Lung (tissue), 12 donors: ENCODE results near the gene ANKRD55. TPM values are rescaled to one million over a fixed set of nuclear protein-coding genes. Genes with fewer than 3 reads are reported as not detected.
"Not testable (repeated sequence)": the region's sequence is repeated elsewhere in the genome, so short reads cannot be mapped to it uniquely, and the experiment has no call there.

Source experiments
- ATAC-seq: fragments of 200-7000 bp; cut with Tn5 transposase; one replicate; pipeline ENCODE4 v1.9.1; 2020; ENCODE audit warnings: moderate number of reproducible peaks; ENCODE audit not compliant: insufficient read depth, low FRiP score
- DNase-seq, 3 donors: peaks; one replicate each; pipeline ENCODE4 v3.0.0-alpha.2; 2013 to 2017
- H3K27ac ChIP-seq, 2 donors: one replicate each; pipeline ENCODE4 v1.5.1; 2013; ENCODE audit warnings: mild to moderate bottlenecking in 2 of 2, moderate library complexity in 2 of 2, control low read depth in 1 of 2, inconsistent platforms in 1 of 2, low read depth in 1 of 2, low read length in 1 of 2
- H3K27me3 ChIP-seq, 3 donors: one replicate each; pipeline ENCODE4 v1.5.1; 2013; ENCODE audit warnings: low read length in 2 of 3; ENCODE audit not compliant: control insufficient read depth in 3 of 3, insufficient read depth in 3 of 3
- H3K36me3 ChIP-seq, 4 donors: one replicate each; pipeline ENCODE4 v1.5.1; 2013; ENCODE audit warnings: low read length in 4 of 4, mild to moderate bottlenecking in 1 of 4, moderate library complexity in 1 of 4; ENCODE audit not compliant: control insufficient read depth in 4 of 4, insufficient read depth in 4 of 4
- H3K4me1 ChIP-seq, 5 donors: one replicate each; pipeline ENCODE4 v1.5.1; 2013; ENCODE audit warnings: low read length in 5 of 5, mild to moderate bottlenecking in 2 of 5, moderate library complexity in 1 of 5; ENCODE audit not compliant: control insufficient read depth in 5 of 5, insufficient read depth in 5 of 5
- H3K4me3 ChIP-seq: one replicate; pipeline ENCODE4 v1.5.1; 2013; ENCODE audit warnings: mild to moderate bottlenecking, control low read depth, moderate library complexity
- H3K9ac ChIP-seq, 2 donors: one replicate each; pipeline ENCODE4 v1.5.1; 2013; ENCODE audit warnings: low read length in 2 of 2, control low read depth in 1 of 2; ENCODE audit not compliant: insufficient read depth in 1 of 2
- H3K9me3 ChIP-seq, 4 donors: one replicate each; pipeline ENCODE4 v1.5.1; 2013; ENCODE audit warnings: low read length in 3 of 4, mild to moderate bottlenecking in 1 of 4, moderate library complexity in 1 of 4; ENCODE audit not compliant: control insufficient read depth in 4 of 4, insufficient read depth in 3 of 4
- CTCF ChIP-seq: IDR thresholded peaks from 2 replicates; pipeline ENCODE4 v1.5.1; 2012; ENCODE audit warnings: mild to moderate bottlenecking; ENCODE audit errors: control extremely low read depth, extremely low read depth
- WGBS, 2 donors: extraction: QIAGEN DNeasy Blood & Tissue Kit; methylation state at CpG; one replicate each; pipeline ENCODE4 v1.1.7; 2013; 5-methylcytosine and 5-hydroxymethylcytosine counted together
- polyA plus RNA-seq, 2 donors: library from polyadenylated mRNA; stranded (reverse); fragments of 200-250 nt; gene quantifications; one replicate each; pipeline ENCODE4 v1.2.1, GENCODE V29; 2013
- total RNA-seq, 2 donors: library from RNA; depleted of rRNA in 1 of 2; stranded (reverse); fragments of >200 nt in 1 of 2; gene quantifications; one replicate each; pipeline ENCODE4 v1.2.1, GENCODE V29; 2014 to 2021
- donor health status: control.
- donor health status: control.
- donor health status: Bipolar disorder and iron deficiency.
- donor health status: healthy.
- donor health status: DM: yes; HTN: yes; CAD: no.

Gene ANKRD55
- total and polyA plus RNA-seq, 4 donors: 0.06 to 0.50 (median 0.28) TPM

- ATAC-seq: no peak
- 38 to 54% methylated on average over 4 of the region's 4 CpGs for WGBS, 2 donors
These were observed 18.9 kb upstream of the ANKRD55 start for GRCh38 chr5:56251918-56252553.

GRCh38 chr5:56251440-56251839, 18.3 kb upstream of the ANKRD55 start:
- Histone ChIP-seq H3K9me3 (peaks cover 0 to 3% (median 0%) of the 10 kb centered on the region in 4 donors), H3K27ac (peak overlapping the region in 1 of 2 donors; percentile 4)

More at GRCh38 chr5:56251918-56252553, 18.9 kb upstream of the ANKRD55 start:
- Histone ChIP-seq H3K27ac (no peak overlapping the region), H3K36me3 (no peaks in the 10 kb centered on the region), H3K9ac (no peak overlapping the region), H3K4me1 (peaks cover 0 to 27% (median 2%) of the 10 kb centered on the region in 5 donors), H3K9me3 (peaks cover 0 to 3% (median 0%) of the 10 kb centered on the region in 4 donors), H3K4me3 (no peak overlapping the region), H3K27me3 (no peaks in the 10 kb centered on the region)
- TF ChIP-seq CTCF: no peak
- DNase-seq: peak in 2 of 3 donors; percentile 42 to 70

GRCh38 chr5:56250011-56250410, 16.9 kb upstream of the ANKRD55 start:
- DNase-seq (no peak), ATAC-seq (no peak)
- Histone ChIP-seq H3K27ac (no peak overlapping the region), H3K4me1 (peaks cover 0 to 30% (median 2%) of the 10 kb centered on the region in 5 donors), H3K36me3 (no peaks in the 10 kb centered on the region), H3K9ac (no peak overlapping the region), H3K27me3 (no peaks in the 10 kb centered on the region), H3K4me3 (no peak overlapping the region), H3K9me3 (peaks cover 0 to 3% (median 0%) of the 10 kb centered on the region in 4 donors)
- WGBS, 2 donors: 95 to 97% methylated on average over 3 of the region's 3 CpGs
- no peak for TF ChIP-seq CTCF

More at GRCh38 chr5:56251440-56251839, 18.3 kb upstream of the ANKRD55 start:
- Histone ChIP-seq H3K36me3 (no peaks in the 10 kb centered on the region), H3K4me1 (peaks cover 0 to 30% (median 2%) of the 10 kb centered on the region in 5 donors), H3K4me3 (no peak overlapping the region), H3K27me3 (no peaks in the 10 kb centered on the region), H3K9ac (no peak overlapping the region)
- TF ChIP-seq CTCF: no peak
- DNase-seq (no peak), ATAC-seq (no peak)

GRCh38 chr5:56249085-56249484, 16.0 kb upstream of the ANKRD55 start:
- not testable (repeated sequence) for H3K36me3 ChIP-seq, DNase-seq, H3K27ac ChIP-seq, H3K4me3 ChIP-seq, ATAC-seq, H3K9ac ChIP-seq, H3K9me3 ChIP-seq, H3K27me3 ChIP-seq
- 77 to 93% methylated on average over 5 of the region's 5 CpGs for WGBS, 2 donors
- peaks cover 0 to 30% (median 2%) of the 10 kb centered on the region in 5 donors for H3K4me1 ChIP-seq
